Inferior parietal cortex (tissue), 1 donor: ENCODE data around the gene MGARP.
"Not testable (repeated sequence)": the region's sequence is repeated elsewhere in the genome, so short reads cannot be mapped to it uniquely, and the experiment has no call there.

ENCODE experiments used
- DNase-seq: peaks from one replicate; pipeline ENCODE4 v3.0.0-alpha.2; 2016; ENCODE audit errors: extremely low spot score

The MGARP gene

DNA sequence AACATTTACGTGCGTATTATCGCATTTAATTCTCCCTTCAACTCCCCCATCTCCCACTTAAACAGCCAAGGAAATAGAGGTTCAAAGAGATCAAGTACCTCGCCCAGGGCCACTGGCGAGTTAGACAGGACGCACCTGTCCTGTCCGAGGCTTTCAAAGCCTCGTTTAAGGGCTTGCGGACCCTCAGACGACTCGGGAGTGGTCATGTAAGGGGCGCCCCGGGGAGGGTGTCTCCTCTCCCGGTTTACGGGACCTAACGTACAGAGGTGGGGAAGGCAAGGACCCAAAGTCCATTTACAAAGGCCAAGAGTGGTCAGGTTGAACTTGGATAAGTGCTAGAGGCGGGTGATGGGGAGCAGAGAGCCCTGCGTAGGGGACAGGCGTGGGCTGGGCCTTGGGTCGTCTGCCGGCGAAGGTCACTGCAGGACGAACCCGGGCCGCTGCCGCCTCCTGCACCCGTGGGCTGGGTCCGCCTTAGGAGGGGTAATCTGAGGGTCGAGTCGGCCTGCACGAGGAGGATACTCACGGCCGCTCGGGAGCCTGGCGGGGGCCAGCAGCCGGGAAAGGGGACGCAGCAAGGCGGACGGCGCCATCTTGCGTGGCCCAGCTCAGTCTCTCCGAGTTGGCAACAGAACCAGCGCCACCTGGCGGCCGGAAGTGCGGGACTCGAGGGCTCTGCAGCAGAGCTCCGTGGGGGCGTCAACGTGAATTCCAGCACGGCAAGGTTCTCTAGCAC is 15.3 kb upstream of the MGARP start:
- DNase-seq = peak; percentile 97

DNA sequence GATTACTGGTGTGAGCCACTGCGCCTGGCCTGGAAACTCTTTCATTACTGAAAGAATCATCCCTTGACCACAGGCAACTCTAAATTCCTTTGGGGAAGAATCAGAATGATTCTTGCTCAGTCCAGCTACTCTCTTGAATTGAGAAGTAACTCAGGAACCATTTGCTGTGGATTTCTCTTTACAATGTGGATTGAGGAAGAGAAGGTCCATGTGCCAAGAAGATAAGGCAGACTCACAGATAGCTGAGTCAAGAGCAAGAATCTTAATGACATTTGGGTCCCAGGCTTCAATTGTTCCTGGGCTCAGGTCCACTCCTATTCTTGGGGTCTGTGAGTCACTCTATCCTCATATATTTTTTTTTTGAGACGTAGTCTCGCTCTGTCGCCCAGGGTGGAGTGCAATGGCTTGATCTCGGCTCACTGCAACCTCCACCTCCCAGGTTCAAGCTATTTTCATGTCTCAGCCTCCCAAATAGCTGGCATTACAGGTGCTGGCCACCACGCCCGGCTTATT is 6.2 kb upstream of the MGARP start:
- no peak for DNase-seq

DNA sequence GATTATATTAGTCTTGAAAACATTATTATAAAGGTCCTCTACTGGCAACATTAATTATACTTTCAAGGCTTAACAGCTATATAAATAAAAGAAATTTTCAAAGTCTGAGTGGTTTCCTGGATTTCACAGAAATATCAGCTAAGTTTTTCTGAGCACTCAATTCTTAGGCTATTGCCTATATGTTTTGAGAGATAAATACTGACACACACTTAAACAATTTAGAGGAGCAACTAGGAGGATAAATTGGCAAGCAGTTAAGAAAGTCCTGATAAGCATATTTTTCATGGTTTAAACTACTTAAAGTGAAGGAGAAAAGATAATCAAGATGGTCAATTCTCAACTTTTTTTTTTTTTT is 2.7 kb upstream of the MGARP start:
- no peak for DNase-seq

DNA sequence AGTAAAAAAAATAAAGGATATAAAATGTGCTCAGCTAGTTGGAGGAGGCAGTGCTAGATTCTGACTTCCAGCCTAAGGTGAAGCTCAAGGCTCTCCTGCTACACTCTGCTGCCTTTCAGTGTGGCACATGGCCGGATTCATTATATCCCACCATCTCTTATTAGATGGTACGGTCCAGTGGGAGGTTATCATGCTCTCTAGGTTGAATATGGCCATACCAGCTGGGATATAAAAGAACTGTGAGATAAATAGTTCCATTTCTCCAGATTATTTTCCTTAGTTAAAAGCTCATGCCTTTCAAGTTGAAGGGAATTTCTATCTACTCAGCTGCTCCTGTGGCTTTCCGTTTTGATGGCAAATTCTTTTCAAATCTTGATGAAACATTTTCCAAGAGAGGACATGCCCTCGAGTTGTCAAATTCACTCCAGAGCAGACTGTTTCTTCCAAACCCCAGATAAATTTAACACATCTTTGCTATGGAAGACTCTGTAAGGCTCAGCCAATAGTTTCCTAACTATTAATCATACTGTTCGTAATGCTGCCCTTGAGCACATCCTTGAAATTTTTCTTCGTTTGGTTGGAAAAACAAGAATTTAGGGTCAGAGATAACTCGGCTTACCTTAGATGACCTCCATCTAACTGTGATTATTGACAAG is 2.2 kb upstream of the MGARP start:
- DNase-seq = no peak

DNA sequence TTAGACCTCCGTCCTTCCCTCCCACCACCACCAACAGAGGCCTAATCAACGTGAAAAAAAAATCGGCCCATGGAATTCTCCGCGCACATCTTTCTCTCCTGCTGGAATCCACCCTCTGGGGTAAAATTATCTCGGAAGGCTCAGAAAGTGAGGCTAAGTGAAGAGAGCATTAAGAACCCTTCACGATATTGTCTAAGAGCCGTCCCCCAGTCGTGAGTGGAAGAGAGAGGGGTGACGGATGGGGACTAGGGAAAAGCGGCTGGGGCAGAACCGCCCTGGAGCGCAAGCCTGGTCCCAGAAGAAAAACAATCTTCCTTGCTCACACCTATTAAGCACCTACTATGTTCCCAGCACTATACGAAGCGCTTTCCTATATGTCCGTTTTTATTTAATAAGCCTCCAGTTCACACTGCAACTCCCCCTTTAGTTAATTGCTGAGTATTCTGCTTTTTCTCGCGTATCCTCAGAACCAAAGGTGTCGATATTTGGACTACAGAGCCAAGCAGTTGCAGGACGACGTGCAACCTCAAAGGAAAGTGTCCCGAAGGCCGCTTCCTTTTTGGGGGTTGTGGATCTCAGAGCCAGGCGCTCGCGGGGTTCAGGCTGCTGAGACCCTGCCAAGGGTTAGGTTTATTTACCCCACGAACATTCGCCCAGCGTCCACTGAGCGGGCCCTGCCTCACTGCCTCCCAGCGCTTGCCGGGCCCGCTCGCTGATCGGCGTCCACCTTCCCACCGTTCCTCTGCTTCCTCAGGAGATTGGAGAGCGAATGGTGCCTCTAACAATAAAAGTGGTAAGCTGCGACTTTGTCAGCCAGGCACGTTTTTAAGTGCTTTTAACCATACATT is 889 bp downstream of the MGARP start:
- no peak for DNase-seq

DNA sequence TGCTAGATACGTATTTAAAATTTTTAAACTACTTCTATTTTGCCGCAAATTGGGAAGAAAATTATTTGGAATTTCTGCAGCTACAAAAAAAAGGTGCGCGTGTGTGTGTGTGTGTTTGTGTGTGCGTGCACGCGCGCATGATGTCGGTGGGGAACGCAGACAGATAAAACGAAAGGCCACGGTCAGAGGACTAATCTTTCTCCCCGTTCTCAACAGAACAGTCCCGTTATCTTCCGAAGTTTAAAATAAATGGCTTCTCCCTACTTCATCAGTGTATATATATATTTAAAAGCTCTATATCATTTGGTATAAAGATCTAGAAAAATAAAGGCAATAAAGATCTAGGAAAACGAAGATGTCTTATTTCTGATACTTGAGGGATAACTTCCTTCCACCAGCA is 1.5 kb downstream of the MGARP start:
- DNase-seq = no peak

DNA sequence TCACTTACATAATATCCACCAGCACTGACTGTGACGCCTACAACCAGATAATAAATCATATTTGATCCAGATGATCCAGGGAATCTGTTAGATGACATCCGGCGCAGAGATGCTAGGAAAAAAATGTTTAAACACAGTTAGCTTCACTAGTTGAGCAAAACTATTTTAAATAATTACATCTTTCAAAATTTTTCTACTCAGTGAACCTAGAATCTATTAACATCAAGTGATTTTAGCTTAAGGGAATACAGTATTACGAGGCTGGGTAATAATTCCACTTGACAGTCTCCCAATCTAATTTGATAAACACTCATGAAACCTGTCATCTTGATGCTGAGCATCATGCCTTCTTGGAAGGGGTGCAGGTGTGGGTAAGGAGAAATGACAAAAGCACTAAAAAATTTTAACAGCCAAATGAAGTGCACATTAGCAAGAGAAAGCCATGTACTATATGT is 4.7 kb downstream of the MGARP start:
- no peak for DNase-seq

DNA sequence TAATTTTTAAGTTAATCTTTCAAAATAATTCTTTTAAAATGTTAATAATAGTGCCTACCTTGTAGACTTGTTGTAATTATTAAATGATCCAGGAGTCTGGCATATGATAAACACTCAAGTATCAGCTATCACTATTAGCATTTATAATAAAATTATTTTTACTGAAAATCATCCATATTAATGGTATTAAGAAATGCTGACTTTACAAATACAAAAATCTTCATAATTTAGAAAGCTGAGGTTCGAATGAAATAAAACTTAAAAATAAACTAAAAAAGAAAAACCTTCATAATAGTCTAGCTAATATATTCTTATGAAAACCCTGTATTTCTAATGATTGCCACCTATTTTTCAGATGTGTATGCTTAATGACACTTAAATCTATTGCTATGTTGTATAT is 5.2 kb downstream of the MGARP start:
- no peak for DNase-seq

DNA sequence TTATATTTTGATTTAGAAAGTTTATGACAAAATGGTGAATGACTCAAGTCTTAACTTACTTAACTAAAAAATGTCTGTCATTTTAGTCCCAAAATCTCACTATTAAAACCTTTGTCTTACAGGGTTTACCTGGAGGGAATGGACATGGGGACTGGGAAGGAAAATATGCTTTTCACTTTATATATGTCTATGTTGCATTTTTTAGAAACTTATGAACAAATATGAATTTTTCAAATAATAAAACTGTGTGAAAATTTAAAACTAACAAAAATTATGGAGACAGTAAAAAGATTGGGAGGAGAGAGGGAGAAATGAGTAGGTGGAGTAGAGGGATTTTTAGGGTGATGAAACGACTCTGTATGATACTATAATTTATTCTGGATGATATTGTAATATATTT is 6.2 kb downstream of the MGARP start:
- no peak for DNase-seq

DNA sequence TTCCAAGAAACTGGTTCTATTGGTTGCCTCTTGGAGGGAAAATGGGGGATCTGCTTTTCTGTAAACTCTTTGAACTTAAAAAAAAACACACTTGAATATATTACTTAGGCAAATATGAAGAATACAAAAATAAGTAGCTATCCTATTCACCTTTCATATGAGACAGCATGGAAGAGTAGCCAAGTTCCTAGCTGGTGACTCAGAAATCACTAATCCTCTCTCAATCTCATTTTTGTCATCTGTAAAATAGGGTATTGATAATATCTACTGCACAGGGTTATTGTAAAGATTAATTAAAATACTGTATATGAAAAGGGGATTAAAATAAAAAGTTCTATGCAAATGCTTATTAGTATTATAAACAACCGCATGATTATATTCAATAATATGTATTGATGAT is 12.7 kb downstream of the MGARP start:
- no peak for DNase-seq

DNA sequence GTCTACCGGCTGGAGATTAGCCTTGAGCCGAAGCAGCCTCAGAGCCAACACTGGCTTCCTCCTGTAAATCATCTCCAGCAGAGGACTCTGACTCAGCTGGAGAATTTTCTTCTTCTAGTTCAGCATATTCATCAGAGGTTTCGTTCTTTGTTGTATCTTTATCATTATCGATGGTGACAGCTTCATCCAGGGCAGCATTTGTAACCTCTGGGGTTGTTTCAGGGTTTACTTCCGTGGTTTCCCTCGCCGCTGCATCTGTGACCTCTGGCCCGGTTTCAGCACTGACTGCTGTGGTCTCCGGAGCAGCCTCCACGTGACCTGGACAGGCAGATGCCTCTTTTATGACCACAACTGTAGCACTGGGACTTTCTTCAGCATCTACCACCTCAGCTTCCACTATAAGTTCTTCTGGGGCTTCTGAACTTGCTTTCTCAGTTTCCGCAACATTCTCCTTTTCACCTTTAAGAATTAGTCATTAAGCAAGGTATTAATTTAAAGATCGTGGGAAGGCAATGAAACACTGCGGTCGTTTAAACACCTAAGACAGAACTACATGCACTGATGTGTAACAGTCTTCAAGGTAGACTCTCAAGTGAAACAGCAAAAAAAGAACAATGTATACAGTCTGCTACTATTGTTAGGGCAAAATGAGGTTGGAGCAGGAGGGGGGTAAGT is 13.3 kb downstream of the MGARP start:
- DNase-seq = peak; percentile 42

DNA sequence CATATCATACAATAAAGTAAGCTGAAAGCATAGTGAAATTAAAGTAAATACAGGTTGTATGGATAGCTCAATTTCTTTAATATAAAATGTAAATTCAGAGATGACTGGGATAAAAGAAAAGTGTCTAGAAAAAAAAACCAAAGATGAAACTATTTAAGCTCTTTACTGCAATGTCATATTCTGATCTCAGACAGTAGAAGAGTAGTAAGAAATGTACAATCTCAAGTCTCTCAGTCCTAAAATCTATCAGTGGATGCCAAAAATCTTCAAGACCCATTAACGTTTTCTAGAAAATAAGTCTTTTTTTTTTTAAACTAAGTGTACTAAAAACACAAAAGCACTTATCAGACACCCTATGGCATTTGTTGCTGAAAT is 13.8 kb downstream of the MGARP start:
- DNase-seq = no peak

DNA sequence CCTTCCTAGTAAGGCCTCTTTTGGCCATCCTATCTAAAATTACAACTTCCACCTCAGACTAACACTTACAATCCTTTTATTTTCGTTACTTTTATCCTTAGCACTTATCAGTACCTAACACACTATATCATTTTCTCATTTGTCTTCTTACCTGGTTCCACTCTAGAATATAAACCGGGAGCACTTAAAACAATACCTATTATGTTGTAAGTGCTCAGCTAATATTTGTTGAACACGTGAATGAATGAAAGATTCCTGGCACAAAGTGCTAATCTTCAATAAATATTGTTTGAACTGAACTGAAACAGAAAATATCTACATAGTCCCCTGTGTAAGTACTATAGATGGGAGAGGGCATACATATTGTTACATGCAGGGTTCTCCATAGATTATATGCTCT is 14.4 kb downstream of the MGARP start:
- no peak for DNase-seq

DNA sequence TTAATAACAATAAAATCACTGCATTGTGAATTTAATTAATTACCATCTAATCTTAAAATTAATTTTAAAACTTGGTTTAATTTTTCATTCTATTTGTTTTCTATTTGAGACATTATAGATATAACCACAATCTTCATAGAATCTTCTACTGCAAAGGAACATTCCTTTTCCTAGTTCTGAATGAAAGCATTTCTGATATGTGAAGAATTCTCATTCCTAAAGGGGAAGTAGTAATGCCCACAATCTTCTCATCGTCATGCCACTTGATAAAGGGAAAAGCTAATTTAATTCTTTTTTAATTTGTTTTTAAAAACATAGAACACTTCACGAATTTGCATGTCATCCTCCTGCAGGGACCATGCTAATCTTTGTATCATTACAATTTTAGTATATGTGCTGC is 23.7 kb downstream of the MGARP start:
- no peak for DNase-seq

DNA sequence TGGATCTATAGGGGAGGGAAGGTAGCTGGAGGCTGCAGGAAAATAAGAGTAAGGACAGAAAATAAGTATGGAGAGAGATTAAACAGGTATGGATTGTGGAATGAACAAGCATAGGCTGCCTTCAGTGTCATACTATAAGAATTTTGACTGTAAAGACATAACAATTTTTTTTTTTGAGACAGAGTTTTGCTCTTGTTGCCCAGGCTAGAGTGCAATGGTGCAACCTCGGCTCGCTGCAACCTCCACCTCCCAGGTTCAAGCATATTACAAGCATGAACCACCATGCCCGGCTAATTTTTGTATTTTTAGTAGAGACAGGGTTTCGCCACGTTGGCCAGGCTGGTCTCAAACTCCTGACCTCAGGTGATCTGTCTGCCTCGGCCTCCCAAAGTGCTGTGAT is 24.4 kb downstream of the MGARP start:
- DNase-seq = not testable (repeated sequence)

DNA sequence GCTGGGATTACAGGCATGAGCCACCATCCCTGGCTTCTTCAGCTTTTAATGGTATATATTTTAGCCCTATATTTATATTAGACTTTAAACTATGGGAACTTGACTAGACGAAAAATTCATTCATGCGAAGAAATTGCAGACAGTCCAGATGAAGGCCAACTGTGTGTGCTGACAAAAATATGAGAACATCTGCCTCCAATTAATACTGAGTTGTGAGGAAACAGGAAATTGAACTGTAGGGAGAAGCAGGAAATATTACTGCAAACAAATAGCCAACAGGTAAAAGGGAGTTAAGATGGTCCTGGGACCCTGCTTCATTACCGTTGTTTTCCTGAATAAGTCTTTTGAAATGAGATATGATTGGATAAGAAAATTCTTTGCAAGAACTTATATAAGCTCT is 26.3 kb downstream of the MGARP start:
- DNase-seq = no peak

DNA sequence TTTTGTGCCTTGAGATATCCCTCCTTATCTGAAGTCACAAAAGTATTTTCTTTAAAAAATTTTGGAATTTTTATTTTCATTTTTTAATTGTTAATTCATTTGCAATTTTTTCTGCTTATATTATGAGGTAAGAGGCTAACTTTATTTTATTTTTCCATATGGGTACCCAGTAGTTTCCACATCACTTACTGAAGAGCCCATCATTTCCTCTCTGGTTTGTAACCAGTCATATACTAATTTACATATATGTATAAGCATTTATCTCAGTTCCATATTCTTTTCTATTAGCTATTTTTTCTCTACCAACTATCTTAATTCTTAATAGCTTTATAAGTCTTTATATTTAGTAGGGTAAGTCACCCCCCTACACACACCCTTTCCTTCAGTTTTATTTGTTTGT is 27.0 kb downstream of the MGARP start:
- no peak for DNase-seq

DNA sequence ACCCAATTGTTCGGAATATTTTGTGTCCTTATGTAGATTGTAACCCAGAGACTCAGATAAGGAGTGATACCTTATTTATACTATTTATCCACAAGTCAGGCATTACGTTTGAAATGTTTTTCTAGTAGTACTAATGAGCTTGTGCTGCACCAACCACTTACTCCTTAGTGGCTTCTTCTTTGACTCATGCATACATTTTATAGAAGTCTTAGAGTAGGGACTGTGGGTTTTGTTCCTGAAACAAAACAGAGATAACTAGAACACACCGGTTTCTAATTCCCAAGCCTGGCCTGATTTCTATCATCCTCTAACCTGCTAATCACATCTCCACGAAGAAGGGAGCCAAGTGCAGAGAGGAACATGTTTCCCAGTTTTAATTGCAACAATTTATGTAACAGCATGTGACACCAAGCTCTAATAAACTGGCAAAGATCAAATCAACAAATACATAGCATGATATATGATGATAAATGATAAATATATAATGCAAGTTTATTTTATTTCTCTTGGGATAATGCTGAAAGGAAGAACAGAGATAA is 32.3 kb downstream of the MGARP start:
- no peak for DNase-seq

DNA sequence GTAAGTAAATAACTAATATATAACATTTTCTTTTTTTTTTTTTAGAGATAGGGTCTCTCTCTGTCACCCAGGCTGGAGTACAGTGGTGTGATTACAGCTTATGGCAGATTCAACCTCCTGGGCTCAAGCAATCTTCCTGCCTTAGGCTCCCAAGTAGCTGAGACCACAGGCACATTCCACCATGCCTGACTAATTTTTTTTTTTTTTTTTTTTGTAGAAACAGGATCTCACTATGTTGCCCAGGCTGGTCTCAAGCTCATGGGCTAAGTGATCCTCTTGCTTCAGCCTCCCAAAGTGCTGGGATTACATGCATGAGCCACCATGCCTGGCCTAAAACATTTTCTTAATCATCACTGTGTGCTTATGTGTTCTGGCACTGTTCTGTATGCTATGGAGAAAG is 32.8 kb downstream of the MGARP start:
- DNase-seq = no peak

DNA sequence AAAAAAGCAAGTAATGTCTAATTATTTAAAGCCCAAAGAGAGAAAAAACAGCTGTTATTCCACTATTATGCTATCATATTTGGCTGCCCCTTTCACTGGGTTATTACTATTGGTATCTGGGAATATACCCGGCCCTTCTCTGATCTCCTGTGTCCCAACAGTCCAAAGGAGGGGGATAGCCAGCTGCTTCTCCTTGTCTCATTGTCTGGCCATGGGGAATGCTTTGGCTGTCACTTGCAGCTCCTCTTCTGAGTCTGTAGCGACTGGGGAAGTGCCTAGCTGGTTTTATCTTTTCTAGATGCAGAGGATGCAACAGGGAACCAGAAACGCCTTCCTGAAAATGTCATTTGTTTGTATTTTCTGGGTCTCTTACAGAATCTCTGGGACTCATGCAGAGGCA is 33.9 kb downstream of the MGARP start:
- no peak for DNase-seq

DNA sequence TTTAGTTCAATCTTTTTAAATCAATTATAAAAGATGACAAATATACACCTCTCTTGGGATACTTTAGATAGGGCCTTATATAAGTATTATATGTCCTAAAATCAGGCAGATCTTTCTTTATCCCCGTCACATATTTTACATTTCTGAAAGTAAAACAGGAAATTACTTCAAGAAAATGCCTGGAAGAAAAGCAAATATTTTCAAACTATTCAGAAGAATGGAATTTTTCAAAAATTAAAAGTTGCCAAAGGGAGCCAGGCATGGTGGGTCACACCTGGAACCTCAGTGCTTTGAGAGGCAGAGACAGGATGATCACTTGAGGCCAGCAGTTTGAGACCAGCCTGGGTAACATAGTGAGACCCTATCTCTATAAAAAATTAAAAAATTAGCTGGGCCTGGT is 34.4 kb downstream of the MGARP start:
- no peak for DNase-seq
